Mucosa of gallbladder (tissue), 1 donor: Measurements from ENCODE around the gene SLC16A3. TPM values are rescaled to one million over a fixed set of nuclear protein-coding genes. Genes with fewer than 3 reads are reported as not detected.
"Not testable (repeated sequence)": the region's sequence is repeated elsewhere in the genome, so short reads cannot be mapped to it uniquely, and the experiment has no call there.

Source experiments
- DNase-seq: peaks from one replicate; pipeline ENCODE4 v3.0.0-alpha.2; 2020; ENCODE audit warnings: low spot score
- total RNA-seq: library from RNA; stranded (reverse); gene quantifications from one replicate; pipeline ENCODE4 v1.2.1, GENCODE V29; 2021
- donor health status: DM: no; HTN: no; CAD: no.

Gene SLC16A3
- total RNA-seq, 1 donor from 2014 or later, result 95.7 TPM

DNA sequence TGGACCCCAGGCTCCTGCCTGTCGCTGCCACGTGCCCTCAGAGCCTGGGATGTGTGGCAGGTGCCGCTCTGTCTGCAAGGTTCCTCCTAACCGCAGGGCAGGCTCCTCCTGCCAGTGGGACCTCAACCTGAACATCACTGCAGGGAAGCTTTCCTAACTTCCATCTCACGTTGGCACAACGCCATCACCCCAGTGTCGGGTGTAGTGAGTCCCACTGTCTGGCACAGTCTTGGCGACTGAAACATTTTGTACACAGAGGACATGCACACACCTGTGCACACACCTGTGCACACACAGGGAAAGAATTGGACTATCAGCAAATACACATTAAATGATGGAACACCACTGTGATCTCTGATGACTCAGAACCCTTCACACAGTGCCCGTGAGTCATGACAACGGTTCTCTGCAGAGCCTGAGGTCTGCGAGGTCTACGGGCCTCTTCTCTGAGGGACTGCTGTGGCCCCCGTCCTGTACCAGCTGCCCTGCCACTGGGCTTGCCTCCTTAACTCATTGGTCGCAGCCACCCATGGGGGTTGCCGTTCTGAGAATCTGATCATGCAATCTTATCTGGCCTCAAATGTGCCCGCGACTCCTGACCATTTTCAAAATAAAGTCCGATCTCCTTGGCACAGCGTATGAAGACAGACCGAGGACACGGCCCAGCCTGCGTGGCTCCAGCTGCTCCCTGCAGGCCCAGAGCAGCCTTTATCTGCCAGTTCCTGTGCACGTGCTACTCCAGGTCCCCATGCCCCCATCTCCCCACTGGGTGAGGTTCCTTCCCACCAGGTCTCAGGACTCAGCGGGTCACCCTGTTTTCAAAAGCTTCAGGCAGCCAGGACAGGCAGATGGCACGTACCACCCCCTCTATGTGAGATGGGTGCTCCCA is 23.8 kb upstream of the SLC16A3 start:
- no peak for DNase-seq

DNA sequence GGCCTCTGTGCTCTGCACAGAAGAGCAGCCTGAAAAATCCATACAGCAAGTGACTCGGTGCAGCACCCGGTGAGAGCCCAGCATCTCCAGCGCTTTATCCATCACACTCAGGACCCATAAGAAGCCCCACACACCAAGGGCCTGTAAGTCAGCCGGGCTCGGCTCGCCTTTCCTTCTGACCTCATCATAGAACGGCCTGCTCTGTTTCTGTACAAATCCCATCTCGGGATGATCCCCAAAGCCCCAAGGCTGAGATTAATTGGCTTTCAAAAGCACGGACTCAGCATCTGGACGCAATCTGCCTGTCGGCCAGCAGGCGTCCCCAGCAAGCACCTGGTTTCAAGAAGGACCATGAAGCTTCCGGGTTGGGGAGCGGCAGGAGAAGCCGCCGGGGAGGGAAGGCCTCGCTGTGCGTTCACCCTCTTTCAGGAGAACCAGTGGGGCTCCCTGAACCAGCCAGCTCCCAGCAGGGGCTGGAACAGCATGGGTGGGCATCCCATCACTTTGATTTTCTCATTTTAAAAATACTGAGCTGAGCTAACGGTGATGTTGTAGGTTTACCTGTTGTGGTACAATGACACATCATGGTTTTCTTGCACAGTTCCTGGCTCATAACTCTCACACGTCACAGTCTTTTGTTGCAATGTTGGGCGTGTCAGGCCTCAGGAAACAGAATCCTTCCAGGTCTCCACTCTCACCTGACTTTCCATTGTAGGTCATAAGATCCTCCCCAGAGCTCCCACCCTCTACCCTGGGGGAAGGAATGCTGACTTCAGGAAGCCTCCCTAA is 22.9 kb upstream of the SLC16A3 start:
- peak; percentile 87 for DNase-seq

- not testable (repeated sequence) for DNase-seq
Measured at GRCh38 chr17:82210655-82211054, 18.2 kb upstream of the SLC16A3 start.

DNA sequence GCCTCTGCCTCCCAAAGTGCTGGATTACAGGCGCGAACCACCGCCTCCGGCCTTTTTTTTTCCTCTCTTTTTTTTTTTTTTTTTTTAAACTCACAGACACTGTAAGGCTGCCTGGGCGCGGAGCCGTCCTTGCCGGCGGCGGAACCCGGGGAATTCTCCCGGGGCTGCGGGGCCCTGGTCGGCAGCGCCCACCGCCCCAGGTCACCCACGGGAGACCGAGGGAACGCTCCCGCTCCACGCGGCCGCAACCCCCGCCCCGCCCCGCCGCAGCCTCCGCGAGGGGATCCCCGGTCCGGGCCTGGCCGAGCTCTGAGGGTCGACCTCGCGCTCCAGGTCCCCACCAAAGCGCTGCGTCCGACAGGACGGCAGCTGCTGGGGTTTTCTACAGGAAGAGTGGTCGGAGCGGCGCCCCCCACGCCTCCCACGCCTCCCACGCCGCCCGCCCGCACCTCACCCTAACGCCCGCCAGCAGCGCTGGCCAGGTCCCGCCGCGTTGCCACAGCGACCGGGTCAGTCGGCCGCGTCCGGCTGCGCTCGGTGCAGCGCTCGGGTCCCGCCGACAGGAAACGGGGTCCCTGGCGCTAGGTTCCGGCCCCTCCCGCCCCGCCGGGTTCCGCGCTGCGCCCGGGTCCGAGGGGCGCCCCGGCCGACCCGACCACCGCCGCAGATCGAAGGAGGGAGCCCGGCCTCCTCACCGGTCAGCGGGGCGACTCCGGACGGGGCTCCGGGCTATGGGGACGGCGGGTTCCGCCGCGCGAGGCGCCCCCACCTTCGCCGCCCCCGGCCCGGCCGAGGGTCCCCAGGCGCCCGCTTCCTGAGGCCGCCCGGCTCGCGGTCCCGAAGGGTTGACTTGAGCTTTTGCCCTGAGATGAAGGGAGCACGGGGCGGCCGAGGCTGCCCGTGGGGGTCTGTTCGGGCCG is 16.3 kb upstream of the SLC16A3 start, which contains the start of gene CCDC57:
Gene CCDC57 (minus strand): TSS at position 512 of the 920 bp plus-strand sequence. CDS start 10,898 bp downstream, outside the sequence.
- DNase-seq, result no peak

DNA sequence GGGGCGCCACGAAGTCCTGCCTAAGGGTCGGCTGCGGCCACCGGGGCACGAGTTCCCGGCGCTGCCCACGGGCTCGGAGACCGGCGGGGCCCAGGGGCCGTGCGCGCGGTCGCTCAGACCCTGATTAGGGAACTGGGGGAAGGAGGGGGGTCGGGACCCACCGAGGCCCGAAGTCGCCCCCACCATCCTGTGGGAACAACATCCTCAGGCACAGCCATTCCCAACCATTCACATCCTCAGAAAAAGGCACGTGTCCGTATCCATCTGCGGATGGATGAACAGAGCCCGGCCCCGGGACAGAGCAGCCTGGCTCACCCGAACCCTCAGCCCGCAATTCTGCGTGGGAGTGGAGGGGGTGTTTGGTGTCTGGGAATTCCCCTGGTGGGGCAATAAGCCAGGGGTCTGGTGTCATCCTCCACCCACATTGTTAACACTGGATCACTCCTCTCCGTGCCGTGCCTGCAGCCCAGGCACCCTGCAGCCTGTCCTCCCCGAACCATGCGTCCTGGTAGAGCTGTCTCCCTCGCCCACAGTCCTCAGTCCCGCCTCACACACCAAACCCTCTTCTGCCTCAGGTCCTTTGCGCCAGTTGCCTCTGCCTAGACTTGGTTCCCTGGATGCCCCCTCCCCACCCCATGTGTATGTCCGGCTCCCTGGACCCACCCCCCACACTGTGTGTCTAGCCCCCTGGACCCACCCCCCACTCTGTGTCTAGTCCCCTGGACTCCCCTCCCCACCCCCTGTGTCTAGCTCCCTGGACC is 15.4 kb upstream of the SLC16A3 start:
- no peak for DNase-seq

DNA sequence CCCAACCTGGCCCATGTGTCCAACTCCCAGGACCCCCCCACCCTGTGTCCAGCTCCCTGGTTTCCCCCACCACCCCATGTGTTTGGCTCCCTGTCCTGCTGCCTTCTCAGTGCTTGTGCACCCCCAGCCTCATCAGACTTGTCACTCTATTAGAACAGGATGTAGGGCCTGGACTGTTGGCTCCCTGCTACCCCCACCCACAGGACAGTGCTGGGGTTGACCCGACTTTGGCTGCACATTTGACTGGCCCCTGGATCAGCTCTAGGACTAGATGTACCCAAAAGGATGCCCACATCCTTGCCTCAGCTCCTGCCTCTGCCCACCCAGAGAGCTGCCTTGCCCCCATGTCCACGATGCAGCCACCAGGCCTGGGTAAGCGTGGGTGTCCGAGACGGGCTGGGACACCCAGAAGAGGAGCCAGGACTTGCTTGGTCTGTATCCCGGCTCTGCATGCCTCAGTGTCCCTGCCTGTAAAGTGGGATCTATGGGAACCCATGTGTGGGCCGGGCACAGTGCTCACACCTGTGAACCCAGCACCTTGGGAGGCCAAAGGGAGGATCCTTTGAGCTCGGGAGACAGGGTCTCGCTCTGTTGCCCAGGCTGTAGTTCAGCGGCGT is 14.7 kb upstream of the SLC16A3 start:
- no peak for DNase-seq

DNA sequence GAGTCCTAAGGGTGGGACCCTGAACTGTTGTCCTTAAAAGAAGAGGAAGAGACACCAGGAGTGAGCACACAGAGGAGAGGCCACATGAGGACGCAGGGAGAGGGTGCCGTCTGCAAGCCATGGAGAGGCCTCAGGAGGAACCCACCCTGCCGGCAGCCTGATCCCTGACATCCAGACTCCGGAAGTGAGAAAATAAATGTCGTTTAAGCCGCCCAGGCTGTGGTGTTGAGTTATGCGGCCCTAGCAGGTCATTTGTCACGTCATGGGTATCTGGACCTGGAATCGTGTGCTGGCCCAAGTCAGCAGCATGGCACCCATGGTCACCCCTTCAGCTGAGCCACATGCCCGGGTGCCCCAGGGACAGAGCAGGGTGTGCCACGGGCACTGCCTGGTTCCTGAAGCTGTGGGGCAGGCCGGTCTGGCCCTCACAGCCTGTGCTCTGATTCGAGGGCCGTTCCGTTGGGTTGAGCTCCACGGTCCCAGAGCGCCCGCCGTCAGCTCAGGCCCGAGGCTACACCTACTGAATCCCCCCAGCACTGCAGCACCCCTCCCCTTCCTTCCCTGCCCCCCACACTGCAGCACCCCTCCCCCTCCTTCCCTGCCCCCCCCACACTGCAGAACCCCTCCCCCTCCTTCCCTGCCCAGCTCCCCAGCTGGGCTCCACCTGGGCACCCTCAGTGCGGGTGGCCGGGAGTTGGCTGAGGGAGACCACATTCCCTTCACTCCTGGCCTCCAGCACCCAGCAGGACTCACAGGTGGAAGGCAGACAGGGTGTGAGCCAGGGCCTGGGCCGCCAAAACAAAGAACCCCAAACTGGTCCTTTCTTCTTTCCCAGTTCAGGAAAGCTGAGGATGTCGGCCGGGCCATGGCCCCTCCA is 13.5 kb upstream of the SLC16A3 start:
- no peak for DNase-seq

- no peak for DNase-seq
Measured at GRCh38 chr17:82215972-82216300, 12.9 kb upstream of the SLC16A3 start.

GRCh38 chr17:82216301-82217119 is 12.3 kb upstream of the SLC16A3 start:
- DNase-seq, result peak; percentile 79

- no peak for DNase-seq
Measured at GRCh38 chr17:82217120-82217529, 11.7 kb upstream of the SLC16A3 start.

DNA sequence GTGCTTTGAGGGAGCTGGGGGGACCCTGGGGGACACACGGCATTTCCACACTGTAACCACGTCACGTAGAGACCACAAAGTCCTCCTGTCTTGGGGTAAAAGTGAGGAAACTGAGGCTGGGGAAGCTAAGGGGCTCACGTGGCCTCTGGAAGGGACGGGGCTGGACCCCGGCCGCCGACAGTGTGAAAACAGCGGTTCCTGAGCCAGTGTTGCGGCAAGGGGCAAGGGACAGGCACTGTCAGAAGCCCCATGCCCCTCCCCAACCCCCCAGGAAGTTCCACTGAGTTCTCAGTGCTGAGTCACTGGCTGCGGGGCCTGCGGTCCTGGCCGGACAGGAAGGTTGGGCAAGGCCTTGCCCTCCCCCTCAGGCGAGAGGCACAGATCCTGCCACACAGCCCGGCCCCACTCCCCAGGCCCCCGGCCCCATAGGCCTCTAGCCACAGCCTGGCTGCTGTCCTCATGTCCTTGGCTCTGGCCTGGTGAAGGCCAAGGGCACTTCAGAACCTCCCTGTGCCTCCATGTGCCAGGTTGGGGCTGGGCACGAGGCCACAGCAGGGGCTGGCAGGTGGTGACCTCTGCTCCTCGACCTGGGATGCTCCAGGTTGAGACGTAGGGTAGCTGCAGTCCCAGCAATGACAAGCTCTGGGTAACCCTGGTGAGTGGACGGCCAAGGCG is 11.2 kb upstream of the SLC16A3 start:
- DNase-seq, result no peak

DNA sequence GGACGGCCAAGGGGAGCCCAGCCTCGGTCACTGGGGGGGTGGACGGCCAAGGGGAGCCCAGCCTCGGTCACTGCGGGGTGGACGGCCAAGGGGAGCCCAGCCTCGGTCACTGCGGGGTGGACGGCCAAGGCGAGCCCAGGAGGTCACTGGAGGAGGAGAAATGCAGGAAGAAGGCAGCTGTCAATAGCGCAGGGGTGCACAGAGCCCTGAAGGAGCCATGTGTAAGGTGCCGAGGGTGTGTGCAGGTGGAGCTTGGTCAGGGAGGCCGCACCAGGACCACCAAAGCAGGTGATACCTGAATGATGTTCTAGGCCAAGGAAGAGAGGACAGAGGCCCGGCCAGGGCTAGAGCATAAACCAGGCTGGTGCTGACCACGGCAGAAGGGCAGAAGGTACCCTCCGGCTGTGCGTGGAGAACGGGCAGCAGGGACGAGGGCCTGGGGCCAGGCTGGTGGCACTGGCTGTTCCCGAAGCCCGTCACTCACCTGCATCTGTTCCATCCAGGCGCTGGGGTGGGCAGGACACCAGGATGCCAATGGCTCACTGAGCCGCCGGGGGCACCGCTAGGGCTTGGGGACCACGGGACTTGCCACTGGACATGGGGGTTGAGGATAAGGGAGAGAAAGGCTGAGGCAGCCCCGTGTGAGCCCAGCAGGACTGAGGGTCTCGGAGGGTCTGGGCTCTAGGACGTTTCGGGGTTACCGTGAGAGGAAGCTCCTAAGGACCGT is 10.3 kb upstream of the SLC16A3 start:
- no peak for DNase-seq

DNA sequence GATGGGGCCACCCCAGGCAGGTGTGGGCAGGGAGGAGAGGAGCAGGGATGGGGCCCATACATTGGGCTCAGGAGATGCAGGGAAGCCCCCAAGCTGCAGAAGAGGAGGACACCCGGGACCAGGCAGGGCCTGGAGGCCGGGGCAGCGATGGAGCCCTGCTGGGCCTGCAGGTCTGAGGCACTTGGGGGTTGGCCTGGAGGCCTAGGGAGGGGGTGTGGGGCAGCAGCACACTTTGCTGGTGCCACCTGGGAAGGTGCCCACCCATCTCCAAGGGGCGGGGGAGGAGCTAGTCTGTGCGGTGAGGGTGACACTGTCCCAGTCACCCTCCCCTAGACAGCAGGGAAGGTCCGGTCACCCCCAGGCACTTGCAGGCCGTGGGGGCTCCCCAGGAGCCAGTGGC is 9.8 kb upstream of the SLC16A3 start:
- no peak for DNase-seq

DNA sequence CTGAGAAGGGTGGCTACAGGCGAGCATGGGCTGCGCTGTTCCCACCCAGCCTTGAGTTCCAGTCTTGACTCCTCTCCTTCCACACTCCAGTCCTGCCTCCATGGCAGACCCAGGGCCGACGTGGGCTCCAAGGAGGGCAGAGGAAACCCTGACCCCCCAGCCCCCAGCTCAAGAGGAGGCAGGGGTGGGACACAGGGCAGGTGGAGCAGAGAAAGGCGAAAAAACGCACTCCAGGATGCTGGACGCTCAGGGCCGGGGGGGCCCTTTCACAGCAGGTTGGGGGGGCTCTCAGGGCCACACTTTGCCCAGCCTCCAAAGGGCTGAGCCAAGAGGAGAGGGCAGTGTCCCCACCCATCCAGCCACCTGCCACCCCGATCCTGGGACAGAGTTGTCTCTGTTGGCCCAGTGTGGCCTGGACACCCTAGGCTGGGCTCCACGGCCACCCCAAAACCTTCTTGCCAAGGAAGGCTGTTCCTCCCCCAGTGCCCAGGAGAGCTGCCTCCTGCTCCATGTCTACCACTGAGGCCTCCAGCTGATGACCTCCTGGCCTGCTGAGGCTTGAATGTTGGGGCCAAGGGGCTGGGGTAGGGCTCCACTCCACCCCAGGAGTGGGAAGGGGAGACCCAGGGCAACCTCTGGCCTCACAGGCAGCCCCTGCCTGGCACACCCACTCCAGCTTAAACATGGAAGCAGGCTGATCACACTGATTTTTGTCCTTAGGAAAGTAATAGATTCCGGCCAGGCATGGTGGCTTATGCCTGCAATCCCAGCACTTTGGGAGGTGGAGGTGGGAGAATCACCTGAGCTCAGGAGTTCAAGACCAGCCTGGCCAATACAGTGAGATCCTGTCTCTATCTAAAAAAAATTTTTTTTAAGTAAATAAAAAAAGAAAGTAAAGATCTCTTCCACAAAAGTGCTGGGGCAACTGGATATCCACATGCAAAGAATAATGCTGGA is 8.8 kb upstream of the SLC16A3 start:
- DNase-seq, result no peak

- no peak for DNase-seq
Measured at GRCh38 chr17:82221341-82221902, 7.4 kb upstream of the SLC16A3 start.

GRCh38 chr17:82222816-82223215 is 6.0 kb upstream of the SLC16A3 start:
- DNase-seq, result no peak
